Stimulated activated naive CD8-positive, alpha-beta T cell treated with anti-CD3 and anti-CD28 coated beads, Interleukin-15, Interleukin-2, amounts not matched to agents 100 ng/mL and 50 ng/mL, for 24 hours (primary cell): ENCODE measurements around the gene PLXNB1.

Experiments
- H3K27ac Mint-ChIP-seq: one replicate; pipeline ENCODE4 v1.8.0; 2021; ENCODE audit warnings: mild to moderate bottlenecking, mixed read lengths
- H3K27me3 Mint-ChIP-seq: one replicate; pipeline ENCODE4 v1.8.0; 2021; ENCODE audit warnings: mixed read lengths
- H3K36me3 Mint-ChIP-seq: one replicate; pipeline ENCODE4 v1.8.0; 2021; ENCODE audit warnings: low read depth, mixed read lengths
- H3K4me1 Mint-ChIP-seq: one replicate; pipeline ENCODE4 v1.8.0; 2021; ENCODE audit warnings: low read depth, mixed read lengths
- H3K4me3 Mint-ChIP-seq: one replicate; pipeline ENCODE4 v1.8.0; 2021; ENCODE audit warnings: mild to moderate bottlenecking, mixed read lengths
- H3K9me3 Mint-ChIP-seq: one replicate; pipeline ENCODE4 v1.8.0; 2021; ENCODE audit warnings: mixed read lengths

PLXNB1 gene

DNA sequence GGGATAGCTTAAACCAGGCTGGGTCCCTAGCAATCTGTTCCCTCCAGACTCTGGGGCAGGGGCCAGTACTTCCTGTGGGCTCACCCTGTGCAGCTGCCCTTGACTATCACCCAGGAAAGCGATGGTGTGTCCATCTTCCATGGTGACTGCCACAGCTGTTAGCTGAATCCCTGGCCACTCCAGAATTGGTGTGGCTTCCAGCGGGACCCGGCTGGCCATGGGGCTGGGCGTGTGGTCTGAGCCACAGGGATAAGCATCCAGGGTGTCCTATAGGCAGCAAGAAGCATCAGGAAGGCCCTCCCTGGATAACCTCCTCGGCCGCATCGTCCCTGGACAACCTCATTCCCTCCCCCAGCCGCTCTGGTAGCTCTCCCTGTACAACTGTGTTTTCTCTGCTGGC lies 7.2 kb downstream of the PLXNB1 start:
- H3K4me3 Mint-ChIP-seq = no peak overlapping the region
- H3K4me1 Mint-ChIP-seq = no peaks in the 10 kb centered on the region
- no peaks in the 10 kb centered on the region for H3K36me3 Mint-ChIP-seq
- H3K9me3 Mint-ChIP-seq = no peaks in the 10 kb centered on the region
- no peak overlapping the region for H3K27ac Mint-ChIP-seq
- H3K27me3 Mint-ChIP-seq = no peaks in the 10 kb centered on the region

DNA sequence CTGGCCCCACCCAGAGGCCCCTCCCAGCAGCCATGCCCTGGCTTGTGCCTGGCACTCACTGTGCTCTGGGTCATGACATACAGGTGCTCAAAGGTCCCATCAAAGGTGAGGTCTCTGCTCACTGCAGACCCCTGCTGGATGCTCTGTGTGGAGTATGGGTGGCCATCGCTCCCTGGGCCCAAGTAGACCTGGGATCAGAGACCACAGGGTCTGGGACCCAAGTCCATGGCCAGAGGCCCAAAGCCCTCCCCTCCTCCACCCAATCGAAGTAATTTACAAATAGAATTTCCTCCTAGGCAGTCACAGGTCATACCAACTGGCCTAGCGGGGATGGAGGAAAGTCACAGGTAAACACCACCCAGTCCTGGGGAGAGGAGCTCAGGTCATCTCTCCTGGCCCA lies 7.6 kb downstream of the PLXNB1 start:
- Mint-ChIP-seq H3K27me3 (no peaks in the 10 kb centered on the region), H3K4me3 (no peak overlapping the region), H3K9me3 (no peaks in the 10 kb centered on the region), H3K27ac (no peak overlapping the region), H3K36me3 (no peaks in the 10 kb centered on the region), H3K4me1 (no peaks in the 10 kb centered on the region)

DNA sequence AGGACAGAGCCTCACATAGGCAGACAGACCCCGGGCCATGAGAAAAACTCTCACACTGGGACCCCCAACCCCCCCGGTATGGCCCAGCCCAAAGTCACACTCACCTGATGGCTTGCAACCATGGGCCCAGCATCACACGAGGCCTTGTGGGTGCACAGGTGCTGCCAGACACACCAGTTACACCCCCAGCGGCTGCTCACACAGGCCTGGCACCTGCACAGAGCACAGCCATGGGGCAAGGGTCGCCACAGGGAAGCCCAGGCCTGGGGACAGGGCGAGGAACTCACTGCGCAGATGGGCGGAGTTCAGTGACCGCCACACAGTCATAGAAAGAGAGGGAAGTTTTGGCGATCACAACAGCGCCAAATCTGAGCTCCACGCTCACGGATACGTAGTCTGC lies 9.3 kb downstream of the PLXNB1 start:
- Mint-ChIP-seq H3K27me3 (no peaks in the 10 kb centered on the region), H3K27ac (no peak overlapping the region), H3K9me3 (no peaks in the 10 kb centered on the region), H3K4me1 (no peaks in the 10 kb centered on the region), H3K36me3 (no peaks in the 10 kb centered on the region), H3K4me3 (no peak overlapping the region)

DNA sequence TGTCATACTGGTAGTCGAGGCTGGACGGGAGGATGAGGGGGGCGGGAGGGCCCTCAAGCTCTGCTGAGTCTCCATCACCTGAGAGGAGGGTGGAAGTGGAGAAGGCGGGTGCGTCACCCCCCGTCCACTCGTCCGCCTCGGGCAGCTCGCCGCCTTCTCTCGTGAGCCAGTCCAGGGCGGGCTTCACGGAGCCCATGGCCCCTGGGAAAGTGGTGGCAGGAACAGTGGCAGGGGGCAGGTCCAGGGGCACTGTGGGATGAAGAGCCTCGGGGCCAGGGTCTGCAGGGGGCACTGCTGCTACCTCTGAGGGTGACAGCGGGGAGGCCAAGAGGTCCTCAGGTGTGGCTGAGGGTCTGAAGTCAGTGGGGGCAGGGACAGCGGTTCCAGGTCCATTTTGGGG lies 10.3 kb downstream of the PLXNB1 start:
- Mint-ChIP-seq H3K9me3 (no peaks in the 10 kb centered on the region), H3K36me3 (no peaks in the 10 kb centered on the region), H3K27me3 (no peaks in the 10 kb centered on the region), H3K4me3 (no peak overlapping the region), H3K27ac (no peak overlapping the region), H3K4me1 (no peaks in the 10 kb centered on the region)

- no peaks in the 10 kb centered on the region for H3K9me3 Mint-ChIP-seq
- H3K36me3 Mint-ChIP-seq = no peaks in the 10 kb centered on the region
- H3K27me3 Mint-ChIP-seq = no peaks in the 10 kb centered on the region
- no peaks in the 10 kb centered on the region for H3K4me1 Mint-ChIP-seq
- no peak overlapping the region for H3K27ac Mint-ChIP-seq
- H3K4me3 Mint-ChIP-seq = no peak overlapping the region
Observed at GRCh38 chr3:48419149-48419548, 10.7 kb downstream of the PLXNB1 start.

DNA sequence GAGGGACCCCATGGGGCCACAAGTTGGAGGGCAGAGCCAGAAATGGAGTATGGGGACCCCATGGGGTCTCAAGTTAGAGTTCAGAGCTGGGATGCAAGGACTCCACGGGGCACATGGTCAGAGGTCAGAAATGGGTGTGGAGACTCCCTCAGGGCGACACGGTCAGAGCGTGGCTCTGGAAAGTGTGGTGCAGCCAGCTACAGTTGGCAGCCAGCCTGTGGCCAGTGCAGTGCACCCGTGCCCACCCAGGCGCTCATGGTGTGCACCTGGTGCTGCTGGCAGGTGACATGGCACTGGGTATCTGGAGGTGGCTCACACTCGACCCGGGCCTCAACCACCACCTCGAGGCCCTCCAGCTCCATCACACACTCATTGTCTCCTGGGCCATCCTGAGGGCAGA lies 11.2 kb downstream of the PLXNB1 start:
- H3K4me3 Mint-ChIP-seq = no peak overlapping the region
- no peaks in the 10 kb centered on the region for H3K4me1 Mint-ChIP-seq
- no peak overlapping the region for H3K27ac Mint-ChIP-seq
- no peaks in the 10 kb centered on the region for H3K36me3 Mint-ChIP-seq
- H3K27me3 Mint-ChIP-seq = no peaks in the 10 kb centered on the region
- H3K9me3 Mint-ChIP-seq = no peaks in the 10 kb centered on the region

DNA sequence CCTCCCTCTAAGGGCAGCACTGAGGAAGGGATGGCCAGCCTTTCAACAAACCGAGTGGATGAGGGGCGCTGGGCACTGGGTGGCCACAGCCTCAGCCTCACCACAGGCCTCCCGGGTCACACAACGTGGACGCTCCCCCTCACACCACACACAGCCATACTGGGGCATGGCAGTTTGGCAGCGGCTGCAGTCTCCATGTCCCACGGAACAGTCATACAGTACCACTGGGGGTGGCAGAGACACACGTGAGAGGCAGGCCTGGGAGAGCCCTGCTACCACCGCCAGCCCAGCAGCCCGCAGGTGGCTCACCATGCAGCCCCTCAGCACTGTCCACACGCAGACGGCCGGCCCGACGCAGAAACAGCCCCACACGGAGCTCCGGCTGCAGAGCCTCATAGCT lies 11.7 kb downstream of the PLXNB1 start:
- Mint-ChIP-seq H3K9me3 (no peaks in the 10 kb centered on the region), H3K36me3 (no peaks in the 10 kb centered on the region), H3K4me1 (no peaks in the 10 kb centered on the region), H3K27ac (no peak overlapping the region), H3K27me3 (no peaks in the 10 kb centered on the region), H3K4me3 (no peak overlapping the region)

- H3K4me3 Mint-ChIP-seq = no peak overlapping the region
- H3K27me3 Mint-ChIP-seq = no peaks in the 10 kb centered on the region
- H3K9me3 Mint-ChIP-seq = no peaks in the 10 kb centered on the region
Observed at GRCh38 chr3:48417529-48418108, 12.3 kb downstream of the PLXNB1 start.

DNA sequence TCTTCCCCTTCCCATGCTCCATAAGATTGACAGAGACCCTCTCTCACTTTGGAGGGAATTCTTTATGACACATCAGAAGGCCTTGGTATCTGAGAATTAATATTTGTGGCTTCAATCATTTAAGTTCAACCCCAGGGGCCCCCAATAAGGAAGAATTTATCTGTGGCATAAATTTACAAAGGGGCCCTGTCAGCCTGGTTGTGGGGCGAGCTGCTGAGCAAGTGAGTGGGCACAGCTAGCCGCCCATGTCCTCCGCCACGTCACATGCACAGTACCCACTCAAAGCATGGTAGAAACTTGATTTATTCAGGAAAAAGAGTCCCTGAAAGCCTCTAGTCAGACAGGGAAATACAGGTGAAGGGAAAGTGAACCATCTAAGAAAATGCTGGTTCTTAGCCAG lies 13.3 kb downstream of the PLXNB1 start:
- Mint-ChIP-seq H3K4me1 (no peaks in the 10 kb centered on the region), H3K4me3 (no peak overlapping the region), H3K27ac (no peak overlapping the region), H3K27me3 (no peaks in the 10 kb centered on the region), H3K9me3 (no peaks in the 10 kb centered on the region), H3K36me3 (no peaks in the 10 kb centered on the region)

More at GRCh38 chr3:48417529-48418108, 12.3 kb downstream of the PLXNB1 start:
- Mint-ChIP-seq H3K4me1 (no peaks in the 10 kb centered on the region), H3K36me3 (no peaks in the 10 kb centered on the region), H3K27ac (no peak overlapping the region)

DNA sequence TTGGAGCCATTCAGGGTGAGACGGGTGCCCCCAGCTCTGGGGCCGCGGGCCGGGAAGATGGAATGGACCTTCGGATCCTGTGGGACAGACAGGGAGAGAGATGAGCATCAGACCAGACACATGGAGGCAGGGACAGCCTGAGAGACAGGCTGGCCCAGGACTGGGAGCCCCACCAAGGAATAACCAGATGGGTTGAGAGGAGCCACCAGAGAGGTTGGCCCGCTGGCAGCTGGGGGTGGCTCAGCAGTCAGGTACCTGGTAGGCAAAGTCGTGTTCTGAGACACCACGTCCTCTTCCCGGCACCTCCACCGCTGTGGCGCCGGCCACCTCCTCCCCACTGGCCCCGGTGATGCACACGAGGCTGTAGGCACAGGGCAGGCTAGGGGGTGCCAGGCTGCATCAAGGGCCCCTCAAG lies 13.8 kb downstream of the PLXNB1 start:
- Mint-ChIP-seq H3K27me3 (no peaks in the 10 kb centered on the region), H3K9me3 (no peaks in the 10 kb centered on the region), H3K36me3 (no peaks in the 10 kb centered on the region), H3K4me1 (no peaks in the 10 kb centered on the region), H3K4me3 (no peak overlapping the region), H3K27ac (no peak overlapping the region)

DNA sequence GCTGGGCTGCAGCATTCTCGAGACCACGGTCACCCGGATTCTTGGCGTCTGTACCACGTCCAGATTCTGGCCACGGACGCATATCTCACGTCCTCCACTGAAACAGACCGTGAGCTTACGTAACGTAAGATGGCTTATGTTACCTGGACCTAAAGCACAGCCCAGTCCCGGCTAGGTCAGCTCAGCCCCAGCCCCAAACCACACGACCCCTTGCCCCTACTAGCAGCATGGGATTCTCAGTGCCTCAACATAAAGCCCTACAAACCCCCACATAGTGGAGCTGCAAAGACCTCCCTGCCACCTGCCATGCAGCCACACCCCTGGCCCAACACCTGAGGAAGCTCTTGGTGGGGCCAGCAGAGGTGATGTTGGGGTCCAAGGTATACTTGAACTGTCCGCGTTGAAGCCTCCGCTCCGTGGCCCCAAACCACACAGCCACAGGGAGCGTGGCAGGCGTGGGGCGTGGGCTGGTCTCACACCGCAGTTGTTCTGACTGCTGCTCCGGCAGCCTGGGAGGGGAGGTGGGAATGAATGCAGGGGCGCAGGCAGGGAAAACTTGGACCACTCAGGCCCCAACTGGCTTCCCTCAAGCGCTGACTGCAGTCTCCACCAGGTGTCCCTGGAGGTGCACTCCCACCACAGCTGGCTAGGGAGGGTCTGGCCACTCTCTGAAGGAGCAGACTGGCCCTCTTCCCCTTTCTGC lies 14.5 kb downstream of the PLXNB1 start:
- Mint-ChIP-seq H3K9me3 (no peaks in the 10 kb centered on the region), H3K4me3 (no peak overlapping the region), H3K27ac (no peak overlapping the region), H3K27me3 (no peaks in the 10 kb centered on the region), H3K36me3 (no peaks in the 10 kb centered on the region), H3K4me1 (no peaks in the 10 kb centered on the region)

GRCh38 chr3:48414376-48415250 lies 15.3 kb downstream of the PLXNB1 start:
- Mint-ChIP-seq H3K4me3 (no peak overlapping the region), H3K4me1 (no peaks in the 10 kb centered on the region), H3K27ac (no peak overlapping the region), H3K36me3 (no peaks in the 10 kb centered on the region), H3K27me3 (no peaks in the 10 kb centered on the region), H3K9me3 (no peaks in the 10 kb centered on the region)

- no peaks in the 10 kb centered on the region for H3K9me3 Mint-ChIP-seq
- no peaks in the 10 kb centered on the region for H3K36me3 Mint-ChIP-seq
- H3K4me3 Mint-ChIP-seq = no peak overlapping the region
- no peaks in the 10 kb centered on the region for H3K4me1 Mint-ChIP-seq
- H3K27me3 Mint-ChIP-seq = no peaks in the 10 kb centered on the region
- H3K27ac Mint-ChIP-seq = no peak overlapping the region
Observed at GRCh38 chr3:48413611-48414010, 16.3 kb downstream of the PLXNB1 start.

DNA sequence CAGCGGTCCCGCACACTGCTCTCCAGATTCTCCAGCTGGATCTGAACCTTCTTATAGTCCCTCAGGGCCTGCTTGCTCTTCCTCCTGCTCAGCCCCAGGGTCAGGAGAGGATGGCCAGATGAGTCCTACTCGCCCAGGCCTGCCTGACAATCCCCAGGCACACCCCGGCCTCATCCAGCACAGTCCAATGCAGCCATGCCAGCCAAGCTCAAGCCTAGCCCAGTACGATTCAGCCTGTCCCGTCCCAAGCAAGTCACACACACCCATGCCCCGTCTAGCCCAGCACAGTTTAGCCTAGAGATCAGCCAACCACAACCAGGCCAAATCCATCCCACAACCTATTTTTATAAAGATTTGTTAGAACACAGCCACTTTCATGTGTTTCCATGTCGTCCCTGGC lies 16.8 kb downstream of the PLXNB1 start:
- no peaks in the 10 kb centered on the region for H3K4me1 Mint-ChIP-seq
- no peaks in the 10 kb centered on the region for H3K27me3 Mint-ChIP-seq
- H3K36me3 Mint-ChIP-seq = no peaks in the 10 kb centered on the region

GRCh38 chr3:48412375-48413001 lies 17.4 kb downstream of the PLXNB1 start:
- Mint-ChIP-seq H3K27ac (no peak overlapping the region), H3K9me3 (no peaks in the 10 kb centered on the region), H3K4me3 (no peak overlapping the region), H3K4me1 (no peaks in the 10 kb centered on the region), H3K36me3 (no peaks in the 10 kb centered on the region), H3K27me3 (no peaks in the 10 kb centered on the region)

More for the DNA sequence above, 16.8 kb downstream of the PLXNB1 start:
- no peak overlapping the region for H3K4me3 Mint-ChIP-seq
- no peaks in the 10 kb centered on the region for H3K9me3 Mint-ChIP-seq
- no peak overlapping the region for H3K27ac Mint-ChIP-seq
